COLO668 (cell line): ENCODE data around the gene GPC3.
"Not testable (repeated sequence)": the region's sequence is repeated elsewhere in the genome, so short reads cannot be mapped to it uniquely, and the experiment has no call there.

Experiments used
- DNase-seq: peaks from one replicate; lab custom pipeline; 2025; ENCODE audit not compliant: unreplicated experiment; lab: John Stamatoyannopoulos, UW

GPC3 gene

GRCh38 chrX:133985164-133985966 lies at the start of gene GPC3:
TSS of gene GPC3 (minus strand) at chrX:133985594.
- peak; percentile 62 for DNase-seq

GRCh38 chrX:134032441-134032840 lies 47.0 kb upstream of the GPC3 start:
- no peak for DNase-seq

- peak; percentile 23 for DNase-seq
These were observed 41.3 kb upstream of the GPC3 start for GRCh38 chrX:134026565-134027311.

GRCh38 chrX:134025986-134026545 lies 40.7 kb upstream of the GPC3 start:
- no peak for DNase-seq

- DNase-seq, result no peak
These were observed 39.4 kb upstream of the GPC3 start for GRCh38 chrX:134024686-134025377.

GRCh38 chrX:134023851-134024281 lies 38.5 kb upstream of the GPC3 start:
- DNase-seq, result no peak

GRCh38 chrX:134020910-134021309 lies 35.5 kb upstream of the GPC3 start:
- DNase-seq, result peak; percentile 2

- DNase-seq, result no peak
These were observed 34.3 kb upstream of the GPC3 start for GRCh38 chrX:134019567-134020206.

GRCh38 chrX:134016309-134016708 lies 30.9 kb upstream of the GPC3 start:
- not testable (repeated sequence) for DNase-seq

GRCh38 chrX:134015510-134015909 lies 30.1 kb upstream of the GPC3 start:
- not testable (repeated sequence) for DNase-seq

GRCh38 chrX:134013524-134013923 lies 28.1 kb upstream of the GPC3 start:
- DNase-seq, result no peak

GRCh38 chrX:134013092-134013497 lies 27.7 kb upstream of the GPC3 start:
- no peak for DNase-seq

- DNase-seq, result peak; percentile 1
These were observed 25.3 kb upstream of the GPC3 start for GRCh38 chrX:134010690-134011089.

- no peak for DNase-seq
These were observed 22.3 kb upstream of the GPC3 start for GRCh38 chrX:134007716-134008115.

GRCh38 chrX:134006484-134007161 lies 21.2 kb upstream of the GPC3 start:
- peak; percentile 34 for DNase-seq

- no peak for DNase-seq
These were observed 18.7 kb upstream of the GPC3 start for GRCh38 chrX:134004084-134004483.

- DNase-seq, result no peak
These were observed 17.7 kb upstream of the GPC3 start for GRCh38 chrX:134002921-134003615.

GRCh38 chrX:134000260-134001245 lies 15.2 kb upstream of the GPC3 start:
- DNase-seq, result no peak
